ENCODE results near the gene ARL4C.

- no peak for TF ChIP-seq CTCF (IDR thresholded peaks at IDR 0.05)
- TF ChIP-seq POLR2A (IDR thresholded peaks at IDR 0.05), result no peak
These were observed 48.9 kb downstream of the ARL4C start for GRCh38 chr2:234447963-234448362.

All from ovary (tissue), 3 donors.